CD14-positive monocyte (primary cell): Measurements from ENCODE around the gene CHPF. TPM values are rescaled to one million over a fixed set of nuclear protein-coding genes. Genes with fewer than 3 reads are reported as not detected.

ENCODE experiments used
- DNase-seq, 3 donors: peaks; one replicate each; pipeline ENCODE4 v3.0.0-alpha.2; 2011 to 2022
- H2AFZ ChIP-seq: 2 replicates; pipeline ENCODE4 v1.6.0; 2012; ENCODE audit warnings: mild to moderate bottlenecking, low read depth, low read length, inconsistent platforms; ENCODE audit not compliant: insufficient read depth, poor library complexity, severe bottlenecking
- H3K27ac ChIP-seq, 2 donors: 1 replicate in 1 of 2; 2 replicates in 1 of 2; pipeline ENCODE4 v1.5.1; 2012 to 2013; ENCODE audit warnings: low read length in 2 of 2, control low read depth in 1 of 2, inconsistent platforms in 1 of 2, low read depth in 1 of 2, mild to moderate bottlenecking in 1 of 2
- H3K27me3 ChIP-seq, 2 donors: one replicate each; pipeline versions ENCODE4 v1.6.0 to v1.6.1; 2011 to 2013; ENCODE audit warnings: low read length in 2 of 2; ENCODE audit not compliant: control insufficient read depth in 2 of 2, insufficient read depth in 2 of 2
- H3K36me3 ChIP-seq, 2 donors: replicated peaks in 1 of 2; 1 replicate in 1 of 2; 2 replicates in 1 of 2; pipeline versions ENCODE4 v1.5.1 to v1.6.1; 2012 to 2013; ENCODE audit warnings: low read length in 2 of 2, control low read depth in 1 of 2, inconsistent platforms in 1 of 2, mild to moderate bottlenecking in 1 of 2; ENCODE audit not compliant: insufficient read depth in 2 of 2, control insufficient read depth in 1 of 2
- H3K4me1 ChIP-seq, 2 donors: 1 replicate in 1 of 2; 2 replicates in 1 of 2; pipeline versions ENCODE4 v1.5.1 to v1.6.1; 2012 to 2013; ENCODE audit warnings: low read length in 2 of 2, control low read depth in 1 of 2, inconsistent platforms in 1 of 2, mild to moderate bottlenecking in 1 of 2, moderate library complexity in 1 of 2; ENCODE audit not compliant: insufficient read depth in 2 of 2, control insufficient read depth in 1 of 2
- H3K4me2 ChIP-seq: replicated peaks from 2 replicates; pipeline ENCODE3; 2012; ENCODE audit warnings: low read length, moderate library complexity, mild to moderate bottlenecking; ENCODE audit not compliant: poor library complexity, severe bottlenecking; ENCODE audit errors: extremely low read depth
- H3K4me3 ChIP-seq, 3 experiments: fragments of 200-600 bp in 1 of 3; sonication (generic) in 1 of 3; replicated peaks in 1 of 3; 1 replicate in 2 of 3; 2 replicates in 1 of 3; pipeline ENCODE4 v1.5.1; 2011 to 2013; ENCODE audit warnings: low read length in 3 of 3, mild to moderate bottlenecking in 3 of 3, control low read depth in 2 of 3, low read depth in 2 of 3, inconsistent platforms in 1 of 3, moderate library complexity in 1 of 3
- H3K79me2 ChIP-seq: 2 replicates; pipeline ENCODE4 v1.6.0; 2012; ENCODE audit warnings: mild to moderate bottlenecking, control low read depth, inconsistent platforms, low read length, moderate library complexity; ENCODE audit not compliant: insufficient read depth
- H3K9ac ChIP-seq: 2 replicates; pipeline ENCODE4 v1.6.0; 2017; ENCODE audit warnings: low read length, mild to moderate bottlenecking; ENCODE audit not compliant: insufficient read depth, poor library complexity, severe bottlenecking
- H3K9me3 ChIP-seq, 2 donors: replicated peaks in 1 of 2; 1 replicate in 1 of 2; 2 replicates in 1 of 2; pipeline versions ENCODE4 v1.5.1 to v1.6.1; 2012 to 2013; ENCODE audit warnings: low read length in 2 of 2, control low read depth in 1 of 2; ENCODE audit not compliant: control insufficient read depth in 1 of 2, insufficient read depth in 1 of 2
- H4K20me1 ChIP-seq: 2 replicates; pipeline ENCODE4 v1.6.0; 2012; ENCODE audit warnings: mild to moderate bottlenecking, low read length, control low read depth, moderate library complexity; ENCODE audit not compliant: insufficient read depth
- H3K27ac Mint-ChIP-seq, 7 donors: one replicate each; pipeline ENCODE4 v1.8.0; 2020; ENCODE audit warnings: mild to moderate bottlenecking in 7 of 7, mixed read lengths in 7 of 7, moderate library complexity in 6 of 7, inconsistent platforms in 2 of 7
- H3K27me3 Mint-ChIP-seq, 3 donors: one replicate each; pipeline ENCODE4 v1.8.0; 2021 to 2022; ENCODE audit warnings: low read depth in 3 of 3, mild to moderate bottlenecking in 3 of 3, mixed read lengths in 3 of 3, moderate library complexity in 3 of 3, inconsistent platforms in 1 of 3
- H3K36me3 Mint-ChIP-seq, 2 donors: one replicate each; pipeline ENCODE4 v1.8.0; 2020; ENCODE audit warnings: mixed read lengths in 2 of 2, inconsistent platforms in 1 of 2, mild to moderate bottlenecking in 1 of 2
- H3K4me1 Mint-ChIP-seq: one replicate; pipeline ENCODE4 v1.8.0; 2020; ENCODE audit warnings: mild to moderate bottlenecking, mixed read lengths
- H3K4me3 Mint-ChIP-seq, 2 donors: one replicate each; pipeline ENCODE4 v1.8.0; 2020; ENCODE audit warnings: mild to moderate bottlenecking in 2 of 2, mixed read lengths in 2 of 2, moderate library complexity in 1 of 2
- H3K9me3 Mint-ChIP-seq, 7 donors: one replicate each; pipeline ENCODE4 v1.8.0; 2020 to 2022; ENCODE audit warnings: mixed read lengths in 7 of 7, mild to moderate bottlenecking in 6 of 7, moderate library complexity in 6 of 7, inconsistent platforms in 2 of 7
- CTCF ChIP-seq: fragments of 200-600 bp; IDR thresholded peaks from one replicate; pipeline ENCODE4 v1.8.0; 2022; ENCODE audit warnings: antibody characterized with exemption, mild to moderate bottlenecking
- WGBS: methylation state at CpG from one replicate; pipeline ENCODE4 v1.1.5; 2013; ENCODE audit warnings: missing lambda C conversion rate; ENCODE audit not compliant: insufficient coverage; 5-methylcytosine and 5-hydroxymethylcytosine counted together
- intact Hi-C, 2 donors: fragments of 100-400 bp; cut with micrococcal nuclease; formaldehyde crosslinking; loops; one replicate each; pipeline versions ENCODE4 v1.15.0 to v1.15.1; 2023
- polyA plus RNA-seq, 3 donors: library from polyadenylated mRNA; depleted of rRNA in 1 of 3; unstranded in 2 of 3; stranded (reverse) in 1 of 3; fragments of 300-500 nt in 2 of 3; fragments of >200 nt in 1 of 3; fragmentation: Illumina TruSeq in 2 of 3; gene quantifications; 1 replicate in 2 of 3; 2 replicates in 1 of 3; pipeline ENCODE4 v1.2.3, GENCODE V29; 2012 to 2021

Gene CHPF
- polyA plus RNA-seq, 3 donors: 0.09 to 0.32 (median 0.09) TPM

DNA sequence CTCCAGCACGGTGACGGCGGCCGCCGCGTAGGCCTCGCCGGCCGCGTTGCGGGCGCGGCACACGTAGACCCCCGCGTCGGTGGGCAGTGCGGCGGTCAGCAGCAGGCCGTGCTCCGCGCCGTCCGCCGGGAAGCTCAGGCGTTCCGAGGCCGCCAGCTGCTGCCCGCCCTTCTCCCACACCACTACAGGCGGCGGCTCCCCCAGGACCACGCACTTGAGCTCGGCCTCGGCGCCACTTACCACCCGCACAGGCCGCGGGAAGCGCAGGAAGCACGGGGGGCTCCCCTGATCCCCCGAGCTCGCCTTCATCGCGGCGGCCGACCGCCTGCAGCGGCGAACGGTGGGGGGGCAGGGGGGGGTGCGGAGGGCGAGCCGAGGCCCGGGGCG lies 27.3 kb upstream of the CHPF start:
- H3K27ac Mint-ChIP-seq: no peak overlapping the region
- H2AFZ ChIP-seq: peak overlapping the region; percentile 56
- H3K36me3 ChIP-seq: no peaks in the 10 kb centered on the region
- no peak overlapping the region for H3K27ac ChIP-seq
- intact Hi-C loops: no loop called here
- peaks cover 0 to 15% of the 10 kb centered on the region in 2 donors for H3K4me1 ChIP-seq
- H3K27me3 Mint-ChIP-seq: peaks cover 38 to 53% (median 46%) of the 10 kb centered on the region in 3 donors
- H3K4me2 ChIP-seq: peak overlapping the region; percentile 76
- peaks cover 0 to 7% of the 10 kb centered on the region in 2 donors for H3K36me3 Mint-ChIP-seq
- H3K9me3 ChIP-seq: no peaks in the 10 kb centered on the region
- H3K27me3 ChIP-seq: peaks cover 23 to 43% of the 10 kb centered on the region in 2 donors
- no peaks in the 10 kb centered on the region for H3K79me2 ChIP-seq
- H3K9ac ChIP-seq: no peak overlapping the region
- H3K4me3 Mint-ChIP-seq: peak overlapping the region; percentile 54 to 63
- no peaks in the 10 kb centered on the region for H4K20me1 ChIP-seq
- H3K4me1 Mint-ChIP-seq: peaks cover 7% of the 10 kb centered on the region
- H3K4me3 ChIP-seq: peak overlapping the region in 2 of 3 experiments; percentile 19 to 57
- peaks cover 0 to 7% (median 0%) of the 10 kb centered on the region in 7 donors for H3K9me3 Mint-ChIP-seq
- DNase-seq: no peak
- no peak for TF ChIP-seq CTCF
- under 1% methylated on average over 47 of the region's 55 CpGs for WGBS

GRCh38 chr2:219570194-219570923 lies 26.8 kb upstream of the CHPF start:
- Histone ChIP-seq H3K4me3 (peak overlapping the region in 1 of 3 experiments; percentile 57), H3K9ac (no peak overlapping the region), H3K79me2 (no peaks in the 10 kb centered on the region), H3K27ac (no peak overlapping the region), H2AFZ (peak overlapping the region; percentile 56), H3K4me1 (peaks cover 0 to 15% of the 10 kb centered on the region in 2 donors), H3K27me3 (peaks cover 23 to 43% of the 10 kb centered on the region in 2 donors), H4K20me1 (no peaks in the 10 kb centered on the region), H3K4me2 (peak overlapping the region; percentile 76), H3K9me3 (no peaks in the 10 kb centered on the region), H3K36me3 (no peaks in the 10 kb centered on the region)
- peaks cover 5% of the 10 kb centered on the region for H3K4me1 Mint-ChIP-seq
- intact Hi-C loops: no loop called here
- peaks cover 0 to 7% (median 0%) of the 10 kb centered on the region in 7 donors for H3K9me3 Mint-ChIP-seq
- H3K27ac Mint-ChIP-seq: no peak overlapping the region
- no peak for TF ChIP-seq CTCF
- no peak for DNase-seq
- peak overlapping the region; percentile 60 to 81 for H3K4me3 Mint-ChIP-seq
- peaks cover 38 to 53% (median 46%) of the 10 kb centered on the region in 3 donors for H3K27me3 Mint-ChIP-seq
- H3K36me3 Mint-ChIP-seq: peaks cover 0 to 7% of the 10 kb centered on the region in 2 donors
- WGBS: 26% methylated on average over 95 of the region's 95 CpGs
